ENCODE results near the gene SPEM2. TPM values are rescaled to one million over a fixed set of nuclear protein-coding genes. Genes with fewer than 3 reads are reported as not detected.

SPEM2 gene
- total RNA-seq, 6 experiments from 2014 or later = not detected

DNA sequence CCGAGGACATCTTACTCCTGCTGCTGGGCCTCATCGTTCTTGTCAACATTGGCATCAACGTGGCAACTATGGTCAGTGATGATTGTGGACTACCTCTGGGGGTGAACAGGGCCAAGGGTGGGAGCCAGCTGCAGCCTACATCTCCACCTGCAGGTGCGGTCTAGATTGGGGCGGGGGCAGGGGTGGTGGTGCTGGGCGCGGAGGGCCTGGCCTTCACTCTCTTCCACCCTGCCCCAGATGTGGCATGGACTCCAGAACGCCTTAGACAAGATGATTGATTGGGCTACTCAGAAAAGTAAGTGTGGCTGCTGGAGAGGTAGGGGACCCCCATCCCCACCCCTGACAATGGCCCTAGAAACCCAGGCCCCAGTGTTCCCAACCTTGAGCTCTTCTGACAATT is 340 bp downstream of the SPEM2 start:
- intact Hi-C loops (cut with DNase I) = no loop called here
- no peaks in the 10 kb centered on the region for H3K4me1 ChIP-seq
- WGBS (ENCODE audit: insufficient coverage, low coverage, low lambda C conversion rate, missing lambda C conversion rate) = 64% methylated on average over 4 of the region's 8 CpGs
- no peaks in the 10 kb centered on the region for H3K27me3 ChIP-seq
- no peak for TF ChIP-seq POLR2A (IDR thresholded peaks at IDR 0.05)
- H3K36me3 ChIP-seq = no peaks in the 10 kb centered on the region
- no peak for DNase-seq
- no peak for ATAC-seq
- no peak overlapping the region for H3K4me3 ChIP-seq
- H3K9me3 ChIP-seq = no peaks in the 10 kb centered on the region
- no peak overlapping the region for H3K27ac ChIP-seq

DNA sequence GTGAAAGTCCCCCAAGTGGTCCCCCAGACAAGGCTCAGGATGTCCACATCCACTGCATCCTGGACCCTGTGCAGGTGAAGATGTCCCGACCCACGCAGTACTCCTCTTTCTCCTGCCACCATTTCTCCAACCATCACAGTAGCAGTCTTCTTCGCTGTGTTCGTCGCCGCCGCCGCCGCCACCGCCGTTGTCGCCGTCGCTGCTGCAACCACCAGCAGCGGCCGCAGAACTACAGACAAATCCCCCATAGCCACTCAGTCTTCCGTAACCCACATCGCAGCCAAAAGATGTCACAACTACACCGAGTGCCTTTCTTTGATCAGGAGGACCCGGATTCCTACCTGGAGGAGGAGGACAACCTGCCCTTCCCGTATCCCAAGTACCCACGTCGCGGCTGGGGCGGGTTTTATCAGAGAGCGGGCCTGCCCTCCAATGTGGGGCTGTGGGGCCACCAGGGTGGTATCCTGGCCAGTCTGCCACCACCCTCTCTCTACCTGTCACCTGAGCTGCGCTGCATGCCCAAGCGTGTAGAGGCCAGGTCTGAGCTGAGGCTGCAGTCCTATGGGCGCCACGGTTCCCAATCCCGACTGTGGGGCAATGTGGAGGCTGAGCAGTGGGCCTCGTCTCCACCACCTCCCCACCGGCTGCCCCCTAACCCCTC is 917 bp downstream of the SPEM2 start:
- no peaks in the 10 kb centered on the region for H3K4me1 ChIP-seq
- H3K9me3 ChIP-seq = no peaks in the 10 kb centered on the region
- WGBS (ENCODE audit: insufficient coverage, low coverage, low lambda C conversion rate, missing lambda C conversion rate) = 97% methylated on average over 20 of the region's 33 CpGs
- DNase-seq = no peak
- no peak for TF ChIP-seq POLR2A (IDR thresholded peaks at IDR 0.05)
- TF ChIP-seq, protein P1, sequence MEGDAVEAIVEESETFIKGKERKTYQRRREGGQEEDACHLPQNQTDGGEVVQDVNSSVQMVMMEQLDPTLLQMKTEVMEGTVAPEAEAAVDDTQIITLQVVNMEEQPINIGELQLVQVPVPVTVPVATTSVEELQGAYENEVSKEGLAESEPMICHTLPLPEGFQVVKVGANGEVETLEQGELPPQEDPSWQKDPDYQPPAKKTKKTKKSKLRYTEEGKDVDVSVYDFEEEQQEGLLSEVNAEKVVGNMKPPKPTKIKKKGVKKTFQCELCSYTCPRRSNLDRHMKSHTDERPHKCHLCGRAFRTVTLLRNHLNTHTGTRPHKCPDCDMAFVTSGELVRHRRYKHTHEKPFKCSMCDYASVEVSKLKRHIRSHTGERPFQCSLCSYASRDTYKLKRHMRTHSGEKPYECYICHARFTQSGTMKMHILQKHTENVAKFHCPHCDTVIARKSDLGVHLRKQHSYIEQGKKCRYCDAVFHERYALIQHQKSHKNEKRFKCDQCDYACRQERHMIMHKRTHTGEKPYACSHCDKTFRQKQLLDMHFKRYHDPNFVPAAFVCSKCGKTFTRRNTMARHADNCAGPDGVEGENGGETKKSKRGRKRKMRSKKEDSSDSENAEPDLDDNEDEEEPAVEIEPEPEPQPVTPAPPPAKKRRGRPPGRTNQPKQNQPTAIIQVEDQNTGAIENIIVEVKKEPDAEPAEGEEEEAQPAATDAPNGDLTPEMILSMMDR (IDR thresholded peaks at IDR 0.05) = no peak
- no peak for ATAC-seq
- no peaks in the 10 kb centered on the region for H3K36me3 ChIP-seq
- no peak overlapping the region for H3K4me3 ChIP-seq
- intact Hi-C loops (cut with DNase I) = no loop called here
- no peak overlapping the region for H3K27ac ChIP-seq
- H3K27me3 ChIP-seq = no peaks in the 10 kb centered on the region

DNA sequence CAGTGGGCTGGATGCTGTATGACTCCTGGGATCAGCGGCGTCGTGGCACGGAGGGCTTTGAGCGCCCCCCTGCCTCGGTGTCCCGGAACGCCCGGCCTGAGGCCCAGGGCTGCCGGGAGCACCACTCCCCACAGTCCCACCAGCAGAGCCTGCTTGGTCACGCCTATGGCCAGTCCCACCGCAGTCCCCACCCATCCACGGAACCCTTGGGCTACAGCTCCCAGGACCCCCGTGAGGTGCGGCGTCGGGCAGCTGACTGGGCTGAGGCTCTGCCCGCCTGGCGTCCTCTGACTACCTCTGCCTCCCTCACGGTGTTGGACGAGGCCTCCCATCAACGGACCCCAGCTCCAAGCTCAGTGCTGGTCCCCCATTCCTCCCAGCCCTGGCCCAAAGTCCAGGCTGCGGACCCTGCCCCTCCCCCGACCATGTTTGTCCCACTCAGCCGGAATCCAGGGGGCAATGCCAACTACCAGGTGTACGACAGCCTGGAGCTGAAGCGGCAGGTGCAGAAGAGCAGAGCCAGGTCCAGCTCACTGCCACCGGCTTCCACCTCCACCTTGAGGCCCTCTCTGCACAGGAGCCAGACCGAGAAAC is 1.6 kb downstream of the SPEM2 start:
- 78% methylated on average over 7 of the region's 29 CpGs for WGBS (ENCODE audit: insufficient coverage, low coverage, low lambda C conversion rate, missing lambda C conversion rate)
- DNase-seq = no peak

GRCh38 chr17:7427549-7427948 is 2.1 kb downstream of the SPEM2 start:
- Histone ChIP-seq H3K27me3 (no peaks in the 10 kb centered on the region), H3K36me3 (no peaks in the 10 kb centered on the region), H3K4me1 (no peaks in the 10 kb centered on the region), H3K27ac (no peak overlapping the region), H3K9me3 (no peaks in the 10 kb centered on the region), H3K4me3 (no peak overlapping the region)
- ATAC-seq (no peak), DNase-seq (no peak)
- TF ChIP-seq, protein P1 (IDR thresholded peaks at IDR 0.05) = no peak
- no peak for TF ChIP-seq POLR2A (IDR thresholded peaks at IDR 0.05)
- 89% methylated on average over 4 of the region's 7 CpGs for WGBS (ENCODE audit: insufficient coverage, low coverage, low lambda C conversion rate, missing lambda C conversion rate)
- intact Hi-C loops (cut with DNase I) = no loop called here

More for the DNA sequence above, 1.6 kb downstream of the SPEM2 start:
- no peaks in the 10 kb centered on the region for H3K9me3 ChIP-seq
- no peaks in the 10 kb centered on the region for H3K27me3 ChIP-seq
- no peak for TF ChIP-seq POLR2A (IDR thresholded peaks at IDR 0.05)
- TF ChIP-seq, protein P1 (IDR thresholded peaks at IDR 0.05) = no peak
- H3K4me1 ChIP-seq = no peaks in the 10 kb centered on the region
- peak in 1 of 4 donors; percentile 7 for ATAC-seq
- no peaks in the 10 kb centered on the region for H3K36me3 ChIP-seq
- intact Hi-C loops (cut with DNase I) = no loop called here
- H3K4me3 ChIP-seq = no peak overlapping the region
- no peak overlapping the region for H3K27ac ChIP-seq

DNA sequence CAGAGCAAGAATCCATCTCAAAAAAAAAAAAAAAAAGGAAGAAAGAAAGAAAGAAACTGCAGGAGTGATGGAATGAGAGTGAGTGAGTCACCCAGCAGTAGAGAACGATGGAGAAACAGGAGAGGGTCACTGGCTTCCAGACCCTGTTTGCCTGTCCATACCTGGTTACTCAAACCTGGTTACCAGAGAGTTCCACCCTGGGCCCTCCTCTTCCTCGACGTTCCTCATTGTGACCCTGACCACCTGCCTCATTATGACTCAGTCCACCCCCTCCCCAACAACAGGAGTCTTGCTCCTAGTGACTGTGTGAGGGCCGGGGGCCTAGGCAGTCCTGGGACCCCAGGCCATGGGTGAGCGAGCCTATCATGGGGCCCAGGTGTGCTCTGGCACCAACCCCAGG is 3.1 kb downstream of the SPEM2 start, which contains the start of gene SPEM3:
Gene SPEM3, plus strand, starts transcription at position 301 of the 400 bp plus-strand sequence. Its CDS starts 46 bp downstream, at position 347.
- 62% methylated on average over 3 of the region's 5 CpGs for WGBS (ENCODE audit: insufficient coverage, low coverage, low lambda C conversion rate, missing lambda C conversion rate)
- no peaks in the 10 kb centered on the region for H3K27me3 ChIP-seq
- intact Hi-C loops (cut with DNase I) = no loop called here
- ATAC-seq (no peak), DNase-seq (no peak)
- H3K4me1 ChIP-seq = no peaks in the 10 kb centered on the region
- no peaks in the 10 kb centered on the region for H3K9me3 ChIP-seq
- TF ChIP-seq, protein P1 (IDR thresholded peaks at IDR 0.05) = no peak
- TF ChIP-seq POLR2A (IDR thresholded peaks at IDR 0.05) = no peak
- H3K27ac ChIP-seq = no peak within 1 kb of the TSS
- H3K4me3 ChIP-seq = no peak within 1 kb of the TSS
- no peaks in the 10 kb centered on the region for H3K36me3 ChIP-seq
